ENCODE data around the gene FLOT2.

DNA sequence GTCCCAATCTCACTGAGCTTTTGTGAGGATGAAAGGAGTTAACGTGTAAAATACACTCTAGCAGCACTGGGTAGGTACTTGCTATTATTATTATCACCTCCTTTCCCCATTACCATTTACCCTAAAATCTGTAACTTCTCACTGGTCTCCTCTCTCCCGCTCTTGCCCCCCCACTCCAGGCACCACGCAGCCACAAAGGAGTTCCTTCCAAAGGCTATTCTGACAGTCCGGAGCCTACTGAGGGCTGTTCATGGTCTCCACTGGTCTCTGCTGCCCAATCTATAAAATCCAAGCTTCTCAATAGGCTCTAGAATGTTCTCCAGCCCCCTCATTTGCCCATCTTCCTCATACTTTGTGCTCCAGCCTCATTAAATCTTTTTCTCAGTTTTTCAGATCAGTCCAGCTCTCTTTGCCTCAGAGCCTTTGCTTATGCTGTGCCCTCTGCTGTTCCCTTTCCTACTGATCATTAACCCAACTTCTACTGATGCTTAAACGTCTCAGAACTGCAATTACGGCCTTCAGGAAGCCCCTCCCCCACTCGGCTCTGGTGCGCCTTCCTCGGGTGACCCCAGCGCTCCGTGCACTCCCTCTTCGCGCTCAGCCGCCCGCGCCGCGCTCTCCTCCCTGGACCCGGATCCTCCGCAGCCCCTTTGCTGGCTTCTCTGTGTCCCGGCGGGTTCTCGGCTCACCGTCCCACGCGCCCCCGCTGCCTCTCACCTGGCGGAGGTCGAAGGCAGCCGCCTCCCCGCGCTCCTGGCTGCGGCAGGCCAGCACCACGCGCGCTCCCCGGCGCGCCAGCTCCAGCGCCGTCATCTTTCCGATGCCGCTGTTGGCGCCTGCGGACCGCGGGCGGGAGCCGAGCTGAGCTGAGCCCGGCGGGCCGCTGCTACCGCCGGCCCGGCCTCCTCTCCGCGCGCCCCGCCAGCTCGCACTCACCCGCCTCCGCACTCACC is 4.6 kb upstream of the FLOT2 start:
- peak in 1 of 2 donors; percentile 14 for TF ChIP-seq POLR2AphosphoS5 (IDR thresholded peaks at IDR 0.05; ENCODE audit: insufficient read depth in 1 of 2, low read depth in 1 of 2)
- TF ChIP-seq, protein P1, sequence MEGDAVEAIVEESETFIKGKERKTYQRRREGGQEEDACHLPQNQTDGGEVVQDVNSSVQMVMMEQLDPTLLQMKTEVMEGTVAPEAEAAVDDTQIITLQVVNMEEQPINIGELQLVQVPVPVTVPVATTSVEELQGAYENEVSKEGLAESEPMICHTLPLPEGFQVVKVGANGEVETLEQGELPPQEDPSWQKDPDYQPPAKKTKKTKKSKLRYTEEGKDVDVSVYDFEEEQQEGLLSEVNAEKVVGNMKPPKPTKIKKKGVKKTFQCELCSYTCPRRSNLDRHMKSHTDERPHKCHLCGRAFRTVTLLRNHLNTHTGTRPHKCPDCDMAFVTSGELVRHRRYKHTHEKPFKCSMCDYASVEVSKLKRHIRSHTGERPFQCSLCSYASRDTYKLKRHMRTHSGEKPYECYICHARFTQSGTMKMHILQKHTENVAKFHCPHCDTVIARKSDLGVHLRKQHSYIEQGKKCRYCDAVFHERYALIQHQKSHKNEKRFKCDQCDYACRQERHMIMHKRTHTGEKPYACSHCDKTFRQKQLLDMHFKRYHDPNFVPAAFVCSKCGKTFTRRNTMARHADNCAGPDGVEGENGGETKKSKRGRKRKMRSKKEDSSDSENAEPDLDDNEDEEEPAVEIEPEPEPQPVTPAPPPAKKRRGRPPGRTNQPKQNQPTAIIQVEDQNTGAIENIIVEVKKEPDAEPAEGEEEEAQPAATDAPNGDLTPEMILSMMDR (IDR thresholded peaks at IDR 0.05) = no peak
